ENCODE data around the gene LCP2. TPM values are rescaled to one million over a fixed set of nuclear protein-coding genes. Genes with fewer than 3 reads are reported as not detected.
A peak's percentile ranks its signal among the peaks of the same experiment; 100 is the strongest.

The LCP2 gene
- polyA plus RNA-seq, 1 donor = 4.2 TPM

DNA sequence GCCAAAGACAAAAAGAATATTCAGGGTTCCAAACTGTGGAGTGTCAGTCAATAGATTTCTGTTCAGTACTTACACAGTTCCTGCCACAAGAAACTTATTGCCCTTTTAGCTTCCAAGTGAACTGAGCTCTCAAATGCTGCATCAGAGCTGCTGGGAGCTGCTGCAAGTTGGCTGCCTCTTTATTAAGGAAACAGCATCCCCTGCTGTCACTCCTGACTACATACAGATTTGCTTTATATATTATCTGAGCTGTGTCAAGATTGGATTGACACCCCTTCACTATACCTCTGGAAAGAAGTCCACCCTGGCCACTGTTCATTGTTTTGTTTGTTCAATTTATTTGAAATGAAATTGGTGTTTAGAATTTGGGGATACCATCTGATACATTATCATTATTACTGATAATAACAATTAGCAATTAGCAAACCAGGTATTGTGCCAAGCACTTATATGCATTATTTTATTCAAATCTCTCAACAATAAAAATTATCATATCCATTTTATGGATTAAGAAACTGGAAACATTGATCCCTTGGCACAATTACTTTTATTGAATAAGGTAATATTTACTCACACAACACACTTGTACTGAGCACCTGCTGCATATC is 81.2 kb downstream of the LCP2 start:
- DNase-seq (ENCODE audit: low read depth) = peak; percentile 58

- no peak for DNase-seq (ENCODE audit: low read depth)
Measured at GRCh38 chr5:170211575-170212334, 85.8 kb downstream of the LCP2 start.

GRCh38 chr5:170206958-170207357 is 90.6 kb downstream of the LCP2 start:
- DNase-seq (ENCODE audit: low read depth) = no peak

- no peak for DNase-seq (ENCODE audit: low read depth)
Measured at GRCh38 chr5:170206216-170206615, 91.4 kb downstream of the LCP2 start.

- no peak for DNase-seq (ENCODE audit: low read depth)
Measured at GRCh38 chr5:170204202-170204601, 93.4 kb downstream of the LCP2 start.

DNA sequence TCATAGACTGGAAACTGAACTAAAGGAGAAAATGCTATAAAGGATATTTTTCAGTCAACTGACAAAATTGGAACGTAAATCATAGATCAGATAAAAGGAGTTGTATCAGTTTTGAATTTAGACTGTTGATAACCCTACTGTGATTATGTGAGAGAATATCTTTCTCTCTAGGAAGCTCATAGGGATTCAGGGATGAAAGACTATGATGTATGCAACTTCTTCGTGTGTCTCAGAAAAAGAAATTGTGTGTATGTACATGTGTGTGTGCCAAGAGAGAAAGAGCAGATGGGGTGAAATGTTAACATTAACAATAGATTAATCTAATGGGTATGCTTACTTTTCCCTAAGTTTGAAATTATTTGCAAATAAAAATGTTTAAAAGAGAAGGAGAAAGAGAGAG is 95.5 kb downstream of the LCP2 start:
- DNase-seq (ENCODE audit: low read depth) = no peak

DNA sequence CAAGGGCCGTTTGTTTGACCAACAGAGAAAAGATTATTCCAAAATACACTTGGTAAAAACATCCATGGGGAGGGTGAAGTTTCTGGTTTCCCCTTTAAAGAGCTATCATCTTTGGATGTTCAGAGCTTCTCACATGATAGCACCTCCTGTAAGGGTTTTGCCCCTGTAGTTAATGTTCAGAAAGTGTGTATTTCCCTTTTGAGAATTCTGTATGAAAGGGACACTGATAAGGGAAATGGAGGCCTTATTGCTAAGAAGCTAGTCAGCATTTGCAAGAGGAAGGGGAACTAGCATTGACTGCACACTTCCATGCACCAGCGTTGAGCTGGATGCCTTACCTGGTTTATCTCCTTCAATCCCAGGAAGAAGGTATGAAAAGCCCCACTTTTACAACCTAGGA is 96.3 kb downstream of the LCP2 start:
- DNase-seq (ENCODE audit: low read depth) = no peak

- DNase-seq (ENCODE audit: low read depth) = no peak
Measured at GRCh38 chr5:170200876-170201275, 96.7 kb downstream of the LCP2 start.

Other genes starting within 250 kb of the LCP2 start
- not detected for gene FOXI1, start 191.9 kb downstream of the LCP2 start, polyA plus RNA-seq (ENCODE audit: insufficient read length)
- gene C5orf58, start 64.8 kb downstream of the LCP2 start, polyA plus RNA-seq (ENCODE audit: insufficient read length) = 0.59 TPM
- gene KCNMB1, start 91.6 kb upstream of the LCP2 start, polyA plus RNA-seq (ENCODE audit: insufficient read length) = 0.61 TPM
- 2.4 TPM for gene KCNIP1, start 206.2 kb upstream of the LCP2 start, polyA plus RNA-seq (ENCODE audit: insufficient read length)